IMR-90 (cell line): ENCODE measurements around the gene ITGA5. TPM values are rescaled to one million over a fixed set of nuclear protein-coding genes. Genes with fewer than 3 reads are reported as not detected.

Experiments
- ATAC-seq: fragments of 200-7000 bp; cut with Tn5 transposase; 2 replicates; pipeline ENCODE4 v1.9.1; 2020; ENCODE audit warnings: low read depth, mild to moderate bottlenecking, moderate library complexity
- BruUV-seq: library from RNA; stranded (reverse); fragments of 400-500 nt; replicated peaks from 2 replicates; lab custom pipeline; 2021; lab: Mats Ljungman, UMichigan
- CTCF ChIA-PET: fragments of 300-600 bp; formaldehyde crosslinking; extraction: SDS; loops from one replicate; lab custom pipeline; 2021; ENCODE audit warnings: antibody characterized with exemption; lab: Yijun Ruan, JAX
- POLR2A ChIA-PET: fragments of 300-600 bp; sonication (Branson Sonifier 250); formaldehyde crosslinking; loops from one replicate; lab custom pipeline; 2022; ENCODE audit warnings: antibody characterized with exemption; ENCODE audit not compliant: unreplicated experiment; lab: Charles Lee
- DNase-seq: peaks from one replicate; pipeline ENCODE4 v3.0.0; 2013
- H2AFZ ChIP-seq: replicated peaks from 2 replicates; pipeline ENCODE3; 2013; ENCODE audit warnings: low read length, mild to moderate bottlenecking; ENCODE audit not compliant: poor library complexity
- H2AK5ac ChIP-seq: 2 replicates; pipeline ENCODE4 v1.6.1; 2013; ENCODE audit warnings: low read depth, low read length, inconsistent platforms
- H2AK9ac ChIP-seq: replicated peaks from 2 replicates; pipeline ENCODE3; 2013; ENCODE audit warnings: mild to moderate bottlenecking, low read depth, low read length, moderate library complexity; ENCODE audit not compliant: poor library complexity
- H2BK120ac ChIP-seq: 2 replicates; pipeline ENCODE4 v1.6.1; 2013; ENCODE audit warnings: low read depth, low read length, inconsistent platforms
- H2BK15ac ChIP-seq: 3 replicates; pipeline ENCODE4 v1.6.1; 2013; ENCODE audit warnings: low read depth, low read length, inconsistent platforms
- H2BK20ac ChIP-seq: 2 replicates; pipeline ENCODE4 v1.6.1; 2013; ENCODE audit warnings: low read depth, mild to moderate bottlenecking, inconsistent platforms, low read length, moderate library complexity
- H2BK5ac ChIP-seq: 2 replicates; pipeline ENCODE4 v1.6.1; 2013; ENCODE audit warnings: mild to moderate bottlenecking, low read depth, low read length, inconsistent platforms; ENCODE audit not compliant: poor library complexity, severe bottlenecking
- H3K14ac ChIP-seq: replicated peaks from 2 replicates; pipeline ENCODE4 v1.6.1; 2013; ENCODE audit warnings: low read depth, low read length, inconsistent platforms
- H3K18ac ChIP-seq: 2 replicates; pipeline ENCODE4 v1.6.1; 2013; ENCODE audit warnings: low read depth, low read length, control low read depth
- H3K23ac ChIP-seq: 2 replicates; pipeline ENCODE4 v1.6.1; 2013; ENCODE audit warnings: low read depth, low read length, inconsistent platforms
- H3K27ac ChIP-seq: 2 replicates; pipeline ENCODE4 v1.5.1; 2013; ENCODE audit warnings: mild to moderate bottlenecking, control low read depth, low read length; ENCODE audit not compliant: insufficient read depth
- H3K27me3 ChIP-seq: 2 replicates; pipeline ENCODE4 v1.6.1; 2013; ENCODE audit warnings: low read length; ENCODE audit not compliant: control insufficient read depth, insufficient read depth
- H3K36me3 ChIP-seq: 2 replicates; pipeline ENCODE4 v1.6.1; 2013; ENCODE audit warnings: low read length, mixed read lengths; ENCODE audit not compliant: control insufficient read depth, insufficient read depth
- H3K4ac ChIP-seq: 2 replicates; pipeline ENCODE4 v1.6.1; 2013; ENCODE audit warnings: low read depth, low read length, inconsistent platforms
- H3K4me1 ChIP-seq: 2 replicates; pipeline ENCODE4 v1.6.1; 2013; ENCODE audit warnings: low read length, mixed read lengths; ENCODE audit not compliant: control insufficient read depth, insufficient read depth
- H3K4me2 ChIP-seq: 2 replicates; pipeline ENCODE4 v1.6.1; 2013; ENCODE audit warnings: low read depth, mild to moderate bottlenecking, control low read depth, low read length, moderate library complexity
- H3K4me3 ChIP-seq: 2 replicates; pipeline ENCODE4 v1.5.1; 2013; ENCODE audit warnings: low read depth, mild to moderate bottlenecking, control low read depth, low read length, moderate library complexity; ENCODE audit not compliant: insufficient read depth
- H3K56ac ChIP-seq: 2 replicates; pipeline ENCODE4 v1.6.1; 2013; ENCODE audit warnings: low read length, inconsistent platforms; ENCODE audit not compliant: insufficient read depth; ENCODE audit errors: extremely low read depth
- H3K79me1 ChIP-seq, 2 experiments: 2 replicates each; pipeline ENCODE4 v1.6.1; 2013; ENCODE audit warnings: low read length in 2 of 2, inconsistent platforms in 1 of 2, low read depth in 1 of 2
- H3K9ac ChIP-seq: 2 replicates; pipeline ENCODE4 v1.6.1; 2013; ENCODE audit warnings: low read depth, low read length, control low read depth
- H3K9me1 ChIP-seq: 2 replicates; pipeline ENCODE4 v1.6.1; 2013; ENCODE audit warnings: low read length, inconsistent platforms; ENCODE audit not compliant: insufficient read depth
- H3K9me3 ChIP-seq: 2 replicates; pipeline ENCODE4 v1.6.1; 2013; ENCODE audit warnings: low read length; ENCODE audit not compliant: control insufficient read depth, insufficient read depth
- H4K20me1 ChIP-seq: 2 replicates; pipeline ENCODE4 v1.6.1; 2013; ENCODE audit warnings: low read length, inconsistent platforms; ENCODE audit not compliant: insufficient read depth
- H4K5ac ChIP-seq: 2 replicates; pipeline ENCODE4 v1.6.1; 2013; ENCODE audit warnings: mild to moderate bottlenecking, low read depth, low read length, control low read depth
- H4K8ac ChIP-seq, 2 experiments: 2 replicates each; pipeline ENCODE4 v1.6.1; 2013; ENCODE audit warnings: low read depth in 2 of 2, low read length in 2 of 2, control low read depth in 1 of 2, inconsistent platforms in 1 of 2
- H4K91ac ChIP-seq: 2 replicates; pipeline ENCODE4 v1.6.1; 2013; ENCODE audit warnings: low read depth, low read length, inconsistent platforms; ENCODE audit not compliant: insufficient read depth
- BHLHE40 ChIP-seq: fragments of 150-350 bp; IDR thresholded peaks from 2 replicates; pipeline ENCODE4 v1.6.1; 2016; ENCODE audit warnings: mild to moderate bottlenecking, low read depth, low read length
- MAZ ChIP-seq: IDR thresholded peaks from 2 replicates; pipeline ENCODE4 v1.6.1; 2012; ENCODE audit warnings: low read depth, mild to moderate bottlenecking, low read length, improper control_type of control experiment, moderate library complexity, borderline replicate concordance
- RAD21 ChIP-seq: IDR thresholded peaks from 2 replicates; pipeline ENCODE4 v1.6.1; 2012; ENCODE audit warnings: low read length, improper control_type of control experiment
- SMC3 ChIP-seq: fragments of 150-350 bp; IDR thresholded peaks from 2 replicates; pipeline ENCODE4 v1.6.1; 2016; ENCODE audit warnings: low read depth, mild to moderate bottlenecking, antibody characterized with exemption, low read length, moderate library complexity
- WGBS, 2 experiments: methylation state at CpG; one replicate each; pipeline versions ENCODE4 v1.1.5 to v1.1.7; 2013; ENCODE audit warnings: missing lambda C conversion rate in 2 of 2; ENCODE audit not compliant: insufficient read length in 1 of 2; ENCODE audit errors: extremely low coverage in 2 of 2; 5-methylcytosine and 5-hydroxymethylcytosine counted together
- dilution Hi-C: fragments of 300-500 bp; cut with HindIII; formaldehyde crosslinking; loops from one replicate; pipeline ENCODE4 v1.14.3; 2018; ENCODE audit warnings: low sequenced_read_pairs; ENCODE audit not compliant: unreplicated experiment
- in situ Hi-C: fragments of 300-500 bp; cut with MboI; formaldehyde crosslinking; loops from 3 replicates; pipeline ENCODE4 v1.14.3; 2019; ENCODE audit warnings: low sequenced_read_pairs, inconsistent platforms, mixed read lengths
- intact Hi-C: fragments of 100-400 bp; cut with micrococcal nuclease; formaldehyde crosslinking; loops from 2 replicates; pipeline ENCODE4 v1.10.0; 2022
- polyA plus RNA-seq, 3 experiments: library from polyadenylated mRNA; depleted of rRNA; stranded (reverse); fragments of >200 nt; gene quantifications; 2 replicates each; pipeline ENCODE4 v1.2.3, GENCODE V29; 2012; ENCODE audit warnings: low replicate concordance in 1 of 3
- total RNA-seq: library from RNA; depleted of rRNA; stranded (reverse); fragments of >200 nt; gene quantifications from 2 replicates; pipeline ENCODE4 v1.2.3, GENCODE V29; 2012
- TF ChIP-seq, protein P1 (sequence below): conservative IDR thresholded peaks from 2 replicates; pipeline ENCODE4 v1.5.1; 2012; ENCODE audit warnings: mild to moderate bottlenecking, low read depth, low read length, improper control_type of control experiment

The ITGA5 gene
- total and polyA plus RNA-seq, 2 of the 4 experiments (the other 2 are of a cell fraction): 159 to 259 TPM

DNA sequence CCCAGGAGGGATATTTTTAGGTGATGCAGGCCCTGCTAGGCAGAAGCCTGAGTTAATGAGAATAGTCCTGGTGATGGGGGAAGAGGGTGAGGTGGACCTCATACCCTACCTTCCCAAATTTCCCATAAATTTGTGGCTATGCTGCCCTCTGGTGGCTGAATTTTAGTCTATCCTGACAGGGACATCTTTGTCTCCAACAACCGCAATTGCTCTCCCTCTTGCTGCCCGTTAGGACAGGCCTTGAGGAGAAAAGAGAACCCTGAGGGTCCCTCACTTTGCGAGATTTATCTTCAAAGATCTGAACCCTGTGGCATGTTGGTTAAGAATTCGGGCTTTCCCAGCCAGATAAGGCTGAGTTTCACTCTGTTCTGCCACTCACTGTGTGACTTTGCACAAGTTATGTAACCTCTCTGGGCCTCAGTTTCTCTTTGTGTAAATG lies 24.8 kb downstream of the ITGA5 start:
- Histone ChIP-seq H3K4me3 (no peak overlapping the region), H3K9me3 (no peaks in the 10 kb centered on the region), H4K5ac (no peak overlapping the region), H3K27me3 (no peaks in the 10 kb centered on the region), H3K9me1 (no peaks in the 10 kb centered on the region), H3K23ac (no peak overlapping the region), H2AK5ac (no peak overlapping the region), H2BK120ac (no peak overlapping the region), H2BK15ac (no peak overlapping the region), H3K4me2 (no peak overlapping the region), H3K18ac (no peak overlapping the region), H3K27ac (no peak overlapping the region), H3K14ac (no peak overlapping the region), H4K8ac (no peak overlapping the region), H3K4ac (no peak overlapping the region), H4K91ac (no peak overlapping the region), H3K36me3 (peaks cover 59% of the 10 kb centered on the region), H2BK5ac (no peak overlapping the region), H4K20me1 (peaks cover 47% of the 10 kb centered on the region), H2AK9ac (peak overlapping the region; percentile 40), H3K79me1 (peaks cover 13 to 36% of the 10 kb centered on the region in 2 experiments; a peak in 3 of 4 replicates), H3K4me1 (no peaks in the 10 kb centered on the region), H2BK20ac (no peak overlapping the region), H3K9ac (no peak overlapping the region), H2AFZ (no peak overlapping the region), H3K56ac (no peak overlapping the region)
- dilution Hi-C loops (no loop called here), intact Hi-C loops (loop anchor here (1.0 kb wide), 1 partner anchor 24 kb away; no protein-coding TSS in a partner anchor), in situ Hi-C loops (no loop called here)
- no CpG with 5 or more reads among the region's 4 CpGs for WGBS, 2 experiments
- ChIA-PET CTCF (no interaction called here), POLR2A (no interaction called here)
- BruUV-seq: no TSS peak
- ATAC-seq (peak; percentile 43), DNase-seq (peak; percentile 56)
- no peak for TF ChIP-seq MAZ
- TF ChIP-seq BHLHE40: no peak
- peak; percentile 39 for TF ChIP-seq SMC3
- TF ChIP-seq, protein P1, sequence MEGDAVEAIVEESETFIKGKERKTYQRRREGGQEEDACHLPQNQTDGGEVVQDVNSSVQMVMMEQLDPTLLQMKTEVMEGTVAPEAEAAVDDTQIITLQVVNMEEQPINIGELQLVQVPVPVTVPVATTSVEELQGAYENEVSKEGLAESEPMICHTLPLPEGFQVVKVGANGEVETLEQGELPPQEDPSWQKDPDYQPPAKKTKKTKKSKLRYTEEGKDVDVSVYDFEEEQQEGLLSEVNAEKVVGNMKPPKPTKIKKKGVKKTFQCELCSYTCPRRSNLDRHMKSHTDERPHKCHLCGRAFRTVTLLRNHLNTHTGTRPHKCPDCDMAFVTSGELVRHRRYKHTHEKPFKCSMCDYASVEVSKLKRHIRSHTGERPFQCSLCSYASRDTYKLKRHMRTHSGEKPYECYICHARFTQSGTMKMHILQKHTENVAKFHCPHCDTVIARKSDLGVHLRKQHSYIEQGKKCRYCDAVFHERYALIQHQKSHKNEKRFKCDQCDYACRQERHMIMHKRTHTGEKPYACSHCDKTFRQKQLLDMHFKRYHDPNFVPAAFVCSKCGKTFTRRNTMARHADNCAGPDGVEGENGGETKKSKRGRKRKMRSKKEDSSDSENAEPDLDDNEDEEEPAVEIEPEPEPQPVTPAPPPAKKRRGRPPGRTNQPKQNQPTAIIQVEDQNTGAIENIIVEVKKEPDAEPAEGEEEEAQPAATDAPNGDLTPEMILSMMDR: peak; percentile 66
- TF ChIP-seq RAD21: peak; percentile 52
